Hippocampal formation (tissue), 2 donors: ENCODE data around the gene MTOR.
"Not testable (repeated sequence)": the region's sequence is repeated elsewhere in the genome, so short reads cannot be mapped to it uniquely, and the experiment has no call there.

ENCODE experiments used
- DNase-seq, 2 donors: peaks; one replicate each; lab custom pipeline; 2025; lab: John Stamatoyannopoulos, UW

The MTOR gene

DNA sequence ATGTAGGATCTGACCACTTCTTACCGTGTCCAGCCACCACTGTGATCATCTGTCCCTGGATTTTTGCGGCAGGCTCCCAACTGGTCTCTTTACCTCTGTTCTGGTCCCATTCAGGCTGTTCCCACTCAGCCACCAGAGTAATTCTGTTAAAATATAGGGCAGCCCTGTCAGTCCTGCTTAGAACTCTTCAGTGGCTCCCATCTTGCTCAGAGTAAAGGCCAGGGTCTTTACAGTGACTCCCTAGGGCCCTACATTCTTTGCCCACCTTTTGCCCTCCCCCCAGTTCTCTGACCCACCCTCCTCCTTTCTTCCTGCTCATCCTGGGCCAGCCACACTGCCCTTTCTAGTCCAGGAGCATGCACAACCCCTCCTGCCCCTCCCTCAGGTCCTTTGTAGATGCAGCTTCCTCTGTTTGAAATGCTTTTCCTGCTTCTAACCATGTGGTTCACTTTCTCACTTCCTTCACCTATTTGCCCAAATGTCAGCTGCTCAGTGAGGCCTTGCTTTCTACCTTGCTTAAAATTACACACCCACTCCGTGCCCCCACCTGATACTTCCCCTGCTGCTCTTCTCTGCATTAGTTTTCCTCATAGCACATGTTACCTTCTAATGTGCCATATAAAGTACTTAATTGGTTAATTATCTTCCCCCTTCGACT, 18.5 kb upstream of the MTOR start:
- DNase-seq = no peak

GRCh38 chr1:11279630-11280029, 17.3 kb upstream of the MTOR start:
- DNase-seq = no peak

DNA sequence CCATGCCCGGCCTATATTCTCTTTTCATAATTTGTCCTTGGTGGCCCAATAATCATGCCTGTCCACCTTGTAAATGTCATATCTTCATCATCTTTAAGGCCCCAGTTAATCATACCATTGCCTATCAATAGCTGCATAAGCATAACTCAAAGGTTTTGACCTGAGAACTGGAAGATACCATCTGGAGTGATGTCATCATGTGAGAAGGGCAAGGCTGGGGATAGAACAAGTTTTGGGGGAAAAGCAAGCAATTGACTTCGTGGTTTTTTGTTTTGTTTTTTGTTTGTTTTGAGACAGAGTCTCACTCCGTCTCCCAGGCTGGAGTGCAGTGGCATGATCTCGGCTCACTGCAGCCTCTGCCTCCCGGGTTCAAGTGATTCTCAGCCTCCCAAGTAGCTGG, 16.8 kb upstream of the MTOR start:
- no peak for DNase-seq

GRCh38 chr1:11273595-11274234, 11.4 kb upstream of the MTOR start:
- DNase-seq = no peak

DNA sequence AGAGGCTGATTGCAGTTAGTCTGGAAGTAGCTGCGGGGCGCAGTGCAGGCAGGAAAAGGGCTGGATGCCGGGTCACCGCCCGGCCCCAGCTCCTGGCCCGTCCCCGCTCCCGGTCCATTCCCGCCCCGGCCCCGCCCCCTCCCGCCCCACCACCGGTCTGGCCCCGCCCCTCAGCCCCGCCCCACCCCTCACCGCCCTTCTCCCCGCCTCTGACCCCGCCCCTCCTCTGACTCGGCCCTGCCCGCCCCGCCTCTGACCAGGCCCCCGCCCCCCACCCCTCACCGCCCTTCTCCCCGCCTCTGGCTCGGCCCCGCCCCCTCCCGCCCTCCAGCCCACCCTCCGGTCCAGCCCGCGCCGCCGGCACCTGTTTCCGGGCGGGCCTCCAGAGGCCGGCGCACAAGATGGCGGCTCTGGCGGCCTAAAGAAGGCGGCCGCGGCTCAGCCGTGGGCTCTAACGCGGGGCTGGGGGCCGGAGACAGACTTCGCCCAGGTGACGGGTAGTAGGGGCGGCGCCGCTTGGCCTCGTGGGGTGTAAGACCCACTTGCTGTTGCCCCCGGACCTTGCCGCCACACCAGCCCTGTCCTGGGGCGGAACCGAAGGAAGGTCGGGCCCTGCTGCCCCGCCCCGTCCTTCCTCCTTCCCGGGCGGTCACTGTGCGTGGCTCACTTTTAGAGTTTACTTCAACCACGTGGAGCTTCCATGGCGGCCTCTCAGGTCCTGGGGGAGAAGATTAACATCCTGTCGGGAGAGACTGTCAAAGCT, 10.7 kb upstream of the MTOR start, which contains the start of gene UBIAD1:
Gene UBIAD1 (plus strand): TSS at position 367 of the 763 bp plus-strand sequence. CDS start 334 bp downstream, at position 701.
- peak; percentile 86 to 87 for DNase-seq

- no peak for DNase-seq
Observed at GRCh38 chr1:11272544-11272831, 10.1 kb upstream of the MTOR start.

DNA sequence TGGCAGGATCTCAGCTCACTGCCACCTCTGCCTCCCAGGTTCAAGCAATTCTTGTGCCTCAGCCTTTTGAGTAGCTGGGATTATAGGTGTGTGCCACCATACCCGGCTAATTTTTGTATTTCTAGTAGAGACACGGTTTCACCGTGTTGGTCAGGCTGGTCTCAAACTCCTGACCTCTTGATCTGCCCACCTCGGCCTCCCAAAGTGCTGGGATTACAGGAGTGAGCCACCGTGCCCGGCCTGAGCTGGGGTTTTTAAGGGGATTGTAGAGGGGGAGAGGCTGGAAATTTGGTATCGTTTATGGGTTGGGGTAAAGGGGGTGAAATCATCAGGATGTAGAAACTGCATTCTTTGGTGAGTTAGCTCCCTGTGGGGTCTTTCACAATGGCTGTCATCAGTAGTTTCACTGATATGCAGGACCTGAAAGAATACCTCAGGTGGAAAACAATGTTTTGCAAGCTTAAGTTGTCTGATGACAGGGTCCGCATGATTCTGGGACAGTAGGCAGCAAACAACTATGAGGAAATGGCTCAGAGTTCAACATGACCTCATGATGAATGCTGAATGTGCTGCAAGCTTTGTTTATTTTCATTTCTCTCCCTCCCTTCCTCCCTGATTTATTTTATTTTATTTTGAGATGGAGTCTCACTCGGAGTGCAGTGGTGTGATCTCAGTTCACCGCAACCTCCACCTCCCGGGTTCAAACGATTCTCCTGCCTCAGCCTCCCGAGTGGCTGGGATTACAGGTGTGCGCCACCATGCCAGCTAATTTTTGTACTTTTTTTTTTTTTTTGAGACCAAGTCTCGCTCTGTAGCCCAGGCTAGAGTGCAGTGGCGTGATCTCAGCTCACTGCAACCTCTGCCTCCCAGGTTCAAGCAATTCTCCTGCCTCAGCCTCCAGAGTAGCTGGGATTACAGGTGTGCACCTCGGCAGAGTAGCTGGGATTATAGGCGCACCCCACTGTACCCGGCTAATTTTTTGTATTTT, 5.3 kb upstream of the MTOR start:
- DNase-seq = not testable (repeated sequence)

- no peak for DNase-seq
Observed at GRCh38 chr1:11266268-11267074, 4.1 kb upstream of the MTOR start.

GRCh38 chr1:11256299-11256698, 6.1 kb downstream of the MTOR start:
- no peak for DNase-seq

DNA sequence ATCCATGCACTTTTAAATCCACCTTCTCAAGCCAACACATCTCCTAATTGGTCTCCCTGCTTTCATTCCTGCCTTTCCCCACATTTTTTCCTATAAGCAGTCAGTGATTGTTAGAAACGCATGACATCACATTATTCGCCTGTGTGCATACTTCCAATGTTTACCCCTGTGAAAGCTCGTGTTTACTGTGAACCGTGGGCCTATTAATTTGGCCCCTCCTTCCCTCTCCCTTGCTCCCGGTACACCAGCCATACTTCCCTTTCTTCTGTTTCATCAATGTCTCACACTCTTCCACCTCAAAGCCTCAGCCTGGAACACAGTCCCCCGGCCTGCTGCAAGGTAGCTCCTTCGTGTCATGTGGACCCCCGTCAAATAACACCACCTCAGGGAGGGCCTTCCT, 9.1 kb downstream of the MTOR start:
- no peak for DNase-seq

DNA sequence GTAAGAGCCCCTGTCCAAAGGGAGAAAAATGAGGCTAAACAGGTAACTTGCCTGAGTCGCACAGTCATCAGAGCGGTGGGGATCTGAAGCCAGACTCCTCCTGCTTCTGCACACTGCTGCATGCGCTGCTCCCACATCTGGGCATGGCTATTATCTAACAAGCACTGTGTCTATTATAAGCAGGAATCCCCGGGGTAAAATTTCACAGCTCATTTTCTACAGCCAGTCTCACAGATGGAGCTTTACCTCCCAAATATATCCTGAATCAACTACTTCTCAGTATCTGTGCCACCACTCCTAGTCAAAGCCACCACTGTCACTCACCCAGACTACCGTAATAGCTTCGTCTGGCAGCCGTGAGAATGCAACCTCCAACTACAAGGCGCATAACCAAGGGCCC, 9.8 kb downstream of the MTOR start:
- no peak for DNase-seq

DNA sequence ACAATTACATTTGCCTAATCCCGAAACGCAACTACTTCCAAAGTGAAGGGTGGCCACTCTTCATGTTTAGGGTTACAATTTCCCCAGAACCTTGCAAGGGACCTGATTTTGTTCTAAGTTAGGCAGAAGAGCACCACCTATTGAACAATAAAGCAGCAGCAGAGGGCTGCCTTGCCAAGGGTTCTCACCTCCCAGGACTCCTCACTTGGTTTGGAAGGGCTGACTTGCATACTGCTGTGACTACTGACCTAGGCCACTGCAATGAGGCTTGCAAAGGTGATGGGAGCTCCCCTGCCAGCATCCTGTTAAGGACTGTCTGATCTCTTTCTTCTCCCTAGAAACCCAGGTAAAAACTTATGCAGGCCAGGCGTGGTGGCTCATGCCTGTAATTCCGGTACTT, 14.2 kb downstream of the MTOR start:
- no peak for DNase-seq

GRCh38 chr1:11245904-11246719, 16.2 kb downstream of the MTOR start:
- DNase-seq = no peak

DNA sequence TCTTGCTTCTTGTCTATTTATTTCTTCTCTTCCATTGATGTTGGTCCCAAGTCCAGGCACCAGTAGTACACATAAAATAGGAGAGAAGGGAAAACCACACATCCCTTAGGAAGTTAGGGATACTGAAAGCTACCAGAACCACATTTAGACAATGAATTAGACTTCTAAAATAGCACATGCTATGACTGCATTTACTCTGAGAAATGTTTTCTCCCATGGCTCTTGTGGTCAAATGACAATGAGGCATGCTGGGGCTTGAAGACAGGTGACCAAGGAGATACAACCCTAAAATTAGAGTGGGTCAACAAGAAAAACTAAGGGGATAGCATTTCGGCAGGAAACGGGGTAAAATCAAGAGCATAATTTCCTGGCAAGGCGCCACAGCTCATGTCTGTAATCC, 17.1 kb downstream of the MTOR start:
- DNase-seq = no peak

DNA sequence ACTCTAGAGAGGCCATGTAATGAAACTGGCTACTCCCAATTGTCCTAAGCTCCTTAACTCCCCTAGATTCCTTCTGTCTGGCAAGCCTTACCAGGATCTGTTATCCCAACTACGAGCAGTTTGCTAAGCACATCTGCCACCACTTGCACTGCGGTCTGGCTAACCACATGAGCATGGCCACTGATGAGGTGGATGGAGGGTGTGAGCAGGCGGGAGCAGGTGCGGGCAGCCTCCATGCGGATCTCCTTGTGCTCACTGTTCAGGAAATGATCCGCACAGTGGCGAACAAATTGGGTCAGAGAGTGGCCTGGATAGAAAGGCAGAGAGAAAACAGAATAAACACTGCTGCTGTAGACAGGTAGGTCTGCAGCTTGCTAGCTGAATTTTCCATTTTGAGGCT, 24.0 kb downstream of the MTOR start:
- no peak for DNase-seq

DNA sequence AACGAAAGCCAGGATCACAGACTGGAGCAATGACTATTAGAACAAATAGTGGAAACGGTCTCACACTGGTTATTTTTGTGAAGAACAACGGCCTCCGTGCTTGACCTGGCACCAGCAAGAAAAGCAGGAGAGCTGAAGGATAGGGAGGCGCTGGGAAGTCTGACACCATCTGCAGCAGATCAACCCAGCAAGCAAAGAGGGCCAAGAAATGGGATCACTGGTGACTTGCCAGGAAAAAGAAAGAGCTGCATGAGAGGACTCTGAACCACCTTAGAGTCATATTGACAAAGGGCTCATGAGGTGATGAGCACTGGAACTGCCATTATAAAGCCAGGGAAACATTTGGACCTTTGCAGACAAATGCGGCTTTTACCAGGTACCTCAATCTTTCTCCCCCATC, 25.0 kb downstream of the MTOR start:
- no peak for DNase-seq

GRCh38 chr1:11233208-11233607, 29.1 kb downstream of the MTOR start:
- DNase-seq = no peak

DNA sequence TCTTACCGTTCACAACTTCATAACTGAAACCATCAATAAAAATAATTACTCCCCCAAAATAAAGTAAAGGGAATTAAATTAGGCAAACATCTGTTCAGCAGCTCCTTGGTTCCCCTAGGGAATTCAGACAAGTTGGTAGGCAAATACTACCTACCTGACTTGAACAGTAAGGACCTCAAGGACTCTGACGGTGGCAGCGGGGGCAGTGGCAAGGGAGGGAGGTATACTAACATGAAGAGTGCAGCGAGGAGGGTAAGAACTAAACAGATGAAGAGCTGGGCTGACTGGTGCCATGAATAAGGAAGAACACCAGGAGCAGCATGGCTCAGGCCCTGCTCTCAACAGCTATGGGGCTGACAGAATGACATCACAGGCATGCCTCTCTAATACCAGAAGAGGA, 33.1 kb downstream of the MTOR start:
- no peak for DNase-seq

GRCh38 chr1:11227106-11228077, 35.0 kb downstream of the MTOR start:
- DNase-seq = no peak
